ENCODE data around the gene IGFBP7.

IGFBP7 gene

DNA sequence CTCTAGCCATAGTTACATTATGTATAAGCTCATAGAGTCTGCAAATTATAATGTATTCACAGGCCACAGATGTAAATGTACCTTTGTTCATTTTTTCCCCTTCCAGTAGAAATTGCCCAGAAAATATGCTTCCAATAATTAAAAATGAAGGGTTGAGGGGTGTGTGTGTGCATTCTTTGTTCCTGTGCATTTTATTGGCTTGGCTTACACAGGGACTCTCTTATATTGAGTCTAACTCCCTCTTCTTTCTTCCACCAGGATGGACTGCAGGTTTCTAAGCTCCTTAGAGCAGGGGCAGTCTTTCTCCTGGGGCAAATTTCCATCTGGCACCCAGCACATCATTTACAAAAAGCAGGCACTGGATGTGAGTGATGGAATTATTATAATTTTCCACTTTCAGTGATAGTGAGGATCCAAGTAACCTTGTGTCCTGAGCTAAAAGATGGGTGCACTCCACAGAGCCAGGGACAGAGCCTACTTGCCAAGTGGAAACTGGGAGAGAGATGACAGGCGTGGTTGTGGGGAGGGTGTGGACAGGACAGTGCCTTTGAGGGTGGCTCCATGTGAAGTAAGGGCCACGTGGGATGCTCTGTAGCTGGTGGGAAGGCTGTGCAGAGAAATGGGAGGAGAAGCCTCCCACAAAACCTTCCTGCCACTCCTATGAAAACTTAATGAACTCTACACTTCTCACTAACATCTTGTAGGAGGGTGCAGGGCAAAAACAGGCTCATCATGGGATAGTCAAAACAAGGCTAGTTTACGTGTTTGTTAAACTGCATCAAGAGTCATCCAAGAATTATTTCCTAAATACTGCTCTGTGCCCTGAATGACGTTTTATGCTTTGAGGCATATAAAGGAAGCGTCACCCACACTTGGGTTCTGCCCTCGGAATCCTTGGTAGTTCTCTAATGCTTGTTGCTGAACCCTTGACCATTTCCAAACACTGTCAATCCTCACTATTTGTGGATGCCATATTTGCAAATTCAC, 16.0 kb downstream of the IGFBP7 start:
- no peak for FAIRE-seq

DNA sequence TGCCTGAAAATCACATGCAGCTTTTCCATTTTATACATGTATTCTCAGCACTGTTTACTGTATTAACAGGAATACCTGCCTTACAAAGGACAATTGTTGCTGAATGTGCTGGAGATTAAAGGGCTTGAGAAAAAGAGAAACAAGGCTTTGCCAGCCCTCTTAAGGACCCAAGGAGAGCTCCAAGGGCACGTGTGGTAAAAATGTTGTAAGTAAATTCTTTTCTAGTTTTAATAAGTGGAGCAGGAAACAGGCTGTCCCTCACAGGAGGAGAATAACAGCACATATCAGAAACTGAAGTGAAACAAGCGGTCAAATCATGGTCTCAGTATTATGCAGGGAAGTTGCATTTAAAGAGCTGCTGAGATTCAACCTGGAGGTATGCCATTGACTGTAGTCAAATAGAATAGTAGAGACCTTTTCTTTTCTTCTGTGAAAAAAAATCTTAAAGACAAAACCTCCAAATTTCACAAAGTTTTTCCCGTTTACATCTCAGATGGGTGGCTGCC, 18.5 kb downstream of the IGFBP7 start:
- no peak for FAIRE-seq

DNA sequence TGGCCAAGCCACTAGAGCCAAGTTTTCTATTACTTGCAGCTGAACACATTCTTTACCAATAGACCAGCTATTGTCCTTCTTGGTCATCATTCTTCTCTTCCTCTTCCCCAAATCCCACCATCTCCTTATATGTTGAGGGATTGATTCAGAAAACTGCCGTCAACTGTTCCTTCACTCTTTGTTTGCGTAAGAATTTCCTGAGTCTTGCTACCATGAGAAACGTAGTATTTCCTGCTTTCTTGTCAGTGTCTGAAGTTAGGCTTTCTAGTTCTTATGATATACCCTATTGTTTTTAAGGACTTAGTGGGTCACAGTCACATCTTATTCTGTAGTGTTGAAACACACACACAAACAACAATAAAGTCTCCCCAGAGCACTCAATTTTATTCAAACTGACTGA, 20.1 kb downstream of the IGFBP7 start:
- no peak for FAIRE-seq

DNA sequence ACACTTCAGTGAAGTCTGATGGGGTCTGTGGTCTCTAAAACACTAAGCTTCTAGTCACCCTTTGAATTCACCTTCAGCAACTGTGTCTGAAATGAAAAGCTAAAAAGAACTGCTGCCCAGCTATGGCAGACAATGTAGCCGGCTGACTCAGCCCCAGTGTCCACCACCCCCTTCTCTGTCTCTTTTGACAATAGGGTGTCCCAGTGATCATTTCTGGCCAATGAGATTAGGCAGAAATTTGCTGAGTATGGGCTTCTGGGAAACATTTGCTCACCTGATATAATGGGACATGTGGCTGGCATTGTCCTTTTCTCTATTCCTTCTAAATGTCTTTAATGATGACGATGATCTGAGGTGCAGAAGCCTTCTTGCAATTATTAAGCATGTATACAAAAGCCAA, 20.6 kb downstream of the IGFBP7 start:
- FAIRE-seq = no peak

DNA sequence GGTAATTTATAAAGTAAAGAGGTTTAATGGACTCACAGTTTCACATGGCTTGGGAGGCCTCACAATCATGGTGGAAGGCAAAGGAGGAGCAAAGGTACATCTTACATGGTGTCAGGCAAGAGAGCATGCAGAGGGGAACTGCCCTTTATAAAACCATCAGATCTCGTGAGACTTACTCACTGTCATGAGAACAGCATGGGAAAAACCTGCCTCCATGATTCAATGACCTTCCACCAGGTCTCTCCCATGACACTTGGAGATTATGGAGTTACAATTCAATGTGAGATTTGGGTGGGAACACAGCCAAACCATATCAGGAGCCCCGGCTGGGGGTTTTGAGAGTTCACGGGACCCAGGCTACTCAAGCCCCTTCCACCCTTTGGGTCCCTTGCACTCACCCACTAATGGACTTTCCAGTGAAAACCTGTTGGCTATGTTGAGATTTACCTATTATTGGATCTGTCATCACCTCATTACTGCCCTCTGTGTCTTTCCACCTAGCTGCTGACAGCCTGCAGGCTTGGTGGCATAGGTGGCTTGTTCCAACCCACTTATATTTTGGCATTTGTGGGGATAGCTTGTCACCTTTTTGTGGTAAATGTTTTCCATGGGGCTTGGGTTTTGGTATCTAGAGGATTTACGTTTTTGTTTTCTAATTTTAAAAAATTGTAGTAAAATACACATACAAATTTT, 24.0 kb downstream of the IGFBP7 start:
- no peak for FAIRE-seq

- FAIRE-seq = no peak
Measured at GRCh38 chr4:57085278-57085677, 24.9 kb downstream of the IGFBP7 start.

GRCh38 chr4:57084360-57084759, 25.8 kb downstream of the IGFBP7 start:
- no peak for FAIRE-seq

GRCh38 chr4:57083090-57083489, 27.1 kb downstream of the IGFBP7 start:
- FAIRE-seq = no peak

DNA sequence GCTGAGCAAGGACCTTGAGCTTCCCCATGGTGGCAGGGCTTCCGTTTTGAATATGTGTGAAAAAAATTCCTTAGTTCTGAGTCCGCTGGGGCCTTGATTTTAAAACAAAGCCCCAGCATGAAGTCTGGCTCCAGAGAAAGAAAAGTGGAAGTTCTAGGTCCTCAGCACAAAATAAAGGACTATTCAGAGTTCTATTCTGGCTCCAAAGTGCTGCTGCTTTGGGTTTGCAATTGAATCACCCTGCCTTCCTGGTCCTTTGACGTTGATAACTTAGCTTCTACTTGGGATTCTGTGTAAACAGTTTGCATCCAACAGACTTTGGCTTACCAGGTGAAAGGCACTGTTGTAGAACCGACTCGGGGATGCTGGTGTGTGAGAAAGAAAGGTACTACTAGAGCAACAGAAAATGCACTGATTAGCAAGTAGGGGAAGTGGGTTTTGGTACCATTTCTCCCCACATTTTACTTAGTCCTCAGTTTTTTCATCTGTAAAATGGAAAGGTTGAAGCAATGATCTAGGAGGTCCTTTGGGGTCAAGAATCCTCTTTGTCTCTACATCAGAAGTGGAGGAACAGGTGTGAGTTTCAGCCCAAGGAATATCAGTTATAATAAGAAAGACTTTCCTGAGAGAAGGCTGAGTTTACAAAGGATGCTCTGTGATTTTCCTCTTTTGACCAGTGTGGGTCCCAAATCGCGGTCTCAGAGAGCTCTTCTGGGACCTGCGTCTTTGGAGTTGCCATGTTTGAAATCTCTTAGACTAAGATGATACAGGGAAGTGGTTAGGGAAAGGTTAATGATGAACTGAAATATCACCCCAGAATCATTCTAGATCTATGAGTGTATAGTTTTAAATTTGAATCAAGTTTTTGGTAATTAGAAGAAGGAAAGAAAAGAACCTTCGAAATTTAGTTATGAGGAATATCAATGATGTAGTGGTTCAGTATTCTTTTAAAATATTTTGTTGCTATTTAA, 28.2 kb downstream of the IGFBP7 start:
- FAIRE-seq = no peak

DNA sequence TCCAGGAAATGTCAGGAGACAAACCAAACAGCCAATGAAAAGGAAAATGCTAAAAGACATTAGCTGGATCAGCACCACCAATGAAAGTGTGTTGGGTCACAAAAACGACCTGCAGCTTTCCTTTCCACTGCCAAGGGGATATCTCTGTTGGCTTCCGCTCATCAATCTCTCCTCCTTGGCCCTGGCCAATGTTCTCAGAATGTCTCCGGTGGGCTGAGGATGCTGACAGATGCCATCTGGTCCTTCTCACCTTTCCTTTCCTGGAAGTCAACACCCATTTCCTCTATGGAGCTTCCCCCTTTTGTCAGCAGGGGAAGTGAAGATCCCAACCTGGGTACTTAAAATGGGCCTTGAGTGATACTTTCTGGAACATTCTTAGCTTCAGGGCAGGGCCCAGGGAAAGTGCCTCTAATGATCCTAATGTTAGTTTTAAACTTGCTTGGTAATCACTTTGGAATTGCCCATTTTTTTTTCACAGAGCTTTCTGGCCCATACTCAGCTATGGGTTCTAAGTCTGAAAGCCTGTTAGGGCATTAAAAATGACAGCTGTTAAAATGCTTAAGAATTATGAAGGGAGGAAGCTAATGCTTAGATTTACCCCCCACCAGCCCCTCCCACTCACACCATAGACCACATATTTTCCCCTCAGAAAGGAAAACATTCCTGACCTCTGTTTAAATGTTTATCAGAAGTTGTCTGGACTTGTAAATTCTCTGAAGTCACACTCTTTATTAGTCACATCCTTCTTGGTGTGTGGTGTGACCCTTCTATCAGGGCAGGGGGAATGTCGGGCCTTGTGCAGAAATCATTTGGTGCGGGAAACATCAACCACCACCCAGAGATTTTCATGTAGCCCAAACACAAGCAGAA, 29.2 kb downstream of the IGFBP7 start:
- no peak for FAIRE-seq

GRCh38 chr4:57078685-57079521, 31.3 kb downstream of the IGFBP7 start:
- no peak for FAIRE-seq

DNA sequence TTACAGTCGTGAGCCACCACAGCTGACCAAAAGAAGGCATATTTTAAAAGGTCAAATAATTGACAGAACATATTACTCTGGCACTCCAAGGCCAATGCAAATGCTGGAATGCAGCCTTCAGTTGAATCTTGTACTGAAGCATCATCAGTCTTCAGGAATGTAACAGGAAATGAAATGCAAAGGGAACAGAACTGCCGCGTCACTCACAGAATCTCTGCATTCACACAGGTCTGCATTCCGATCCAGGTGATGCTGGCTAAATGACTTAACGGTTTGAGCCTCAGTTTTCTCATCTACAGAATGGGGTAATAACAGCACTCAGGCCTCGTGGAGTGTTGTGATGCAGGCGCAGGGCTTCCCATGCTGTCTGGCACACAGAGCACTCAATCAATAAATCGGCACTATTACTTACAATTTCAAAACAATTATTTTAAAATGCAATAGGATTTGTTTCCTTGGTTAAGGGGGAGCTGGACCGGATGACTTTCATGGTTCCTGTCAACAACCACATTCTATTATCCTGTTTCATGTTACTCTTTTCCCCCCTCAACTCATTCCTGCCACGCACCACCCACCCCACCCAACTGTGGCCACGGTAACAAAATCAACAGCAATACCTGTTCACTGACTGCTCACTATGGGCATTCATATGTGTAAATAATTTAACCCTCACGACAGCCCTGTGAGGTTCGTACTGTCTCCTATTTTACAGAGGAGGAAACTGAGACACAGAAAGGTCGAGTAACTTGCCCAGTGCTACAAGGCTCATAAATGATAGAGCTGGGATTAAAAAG, 32.4 kb downstream of the IGFBP7 start:
- no peak for FAIRE-seq

DNA sequence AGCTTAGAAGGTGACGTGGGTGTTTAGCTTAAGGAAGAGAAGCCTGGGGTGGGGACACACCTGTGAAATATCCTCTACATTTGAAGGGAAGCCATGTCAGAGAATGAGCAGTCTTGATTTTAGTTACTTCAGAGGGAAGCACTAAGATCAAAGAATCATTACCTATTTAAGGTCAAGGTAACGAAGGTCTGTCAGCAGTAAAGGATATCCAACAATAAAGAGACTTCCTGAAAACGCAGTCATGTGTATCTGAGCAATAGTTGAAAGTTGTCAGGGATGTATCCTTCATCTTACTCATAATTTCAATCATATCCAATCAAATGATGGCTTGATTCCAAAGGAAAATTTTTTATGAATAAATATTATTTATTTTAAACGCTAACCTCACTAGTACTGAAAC, 33.5 kb downstream of the IGFBP7 start:
- FAIRE-seq = no peak

- FAIRE-seq = no peak
Measured at GRCh38 chr4:57075367-57075766, 34.8 kb downstream of the IGFBP7 start.

DNA sequence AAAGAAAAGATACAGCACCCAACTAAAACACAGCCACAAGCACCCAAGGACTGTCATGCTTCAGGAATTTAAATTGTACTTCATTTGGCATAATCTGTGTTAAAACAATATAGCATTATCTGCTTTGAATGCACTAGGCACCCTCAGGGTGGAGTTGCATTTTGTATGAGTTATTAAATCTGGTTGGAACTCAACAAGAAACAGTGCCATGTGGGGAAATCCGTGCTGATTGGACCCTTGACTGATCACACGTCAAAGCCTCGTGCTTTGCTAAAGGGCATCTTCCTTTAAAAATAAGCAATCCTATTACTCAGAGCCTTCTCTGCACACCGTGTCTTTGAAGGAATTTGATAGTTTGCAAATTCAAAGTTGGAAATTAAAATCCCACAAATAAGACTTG, 35.4 kb downstream of the IGFBP7 start:
- no peak for FAIRE-seq

- no peak for FAIRE-seq
Measured at GRCh38 chr4:57073559-57073958, 36.6 kb downstream of the IGFBP7 start.

- FAIRE-seq = no peak
Measured at GRCh38 chr4:57071326-57071725, 38.9 kb downstream of the IGFBP7 start.

- no peak for FAIRE-seq
Measured at GRCh38 chr4:57070461-57070860, 39.7 kb downstream of the IGFBP7 start.

- no peak for FAIRE-seq
Measured at GRCh38 chr4:57068237-57068981, 41.8 kb downstream of the IGFBP7 start.

Data from A204.1 (cell line).